Natural killer cell (primary cell): ENCODE measurements around the gene SEPTIN12. TPM values are rescaled to one million over a fixed set of nuclear protein-coding genes. Genes with fewer than 3 reads are reported as not detected.

Experiments used
- ATAC-seq, 3 donors: fragments of 150-1000 bp in 2 of 3; fragments of 200-7000 bp in 1 of 3; cut with Tn5 transposase; 1 replicate in 1 of 3; 2 replicates in 2 of 3; pipeline ENCODE4 v1.10.0; 2021; ENCODE audit warnings: mild to moderate bottlenecking in 2 of 3, moderate library complexity in 2 of 3
- DNase-seq, 2 donors: peaks; one replicate each; pipeline versions ENCODE4 v3.0.0 to v3.0.0-alpha.2; 2013 to 2021; ENCODE audit warnings: mixed read lengths in 1 of 2
- H3K27ac ChIP-seq: one replicate; pipeline ENCODE4 v1.5.1; 2013; ENCODE audit warnings: mild to moderate bottlenecking, low read length
- H3K27me3 ChIP-seq: one replicate; pipeline ENCODE4 v1.6.1; 2013; ENCODE audit warnings: low read length; ENCODE audit not compliant: control insufficient read depth, insufficient read depth
- H3K36me3 ChIP-seq: one replicate; pipeline ENCODE4 v1.6.1; 2013; ENCODE audit warnings: low read length; ENCODE audit not compliant: control insufficient read depth, insufficient read depth
- H3K4me1 ChIP-seq: one replicate; pipeline ENCODE4 v1.6.1; 2013; ENCODE audit warnings: low read length; ENCODE audit not compliant: control insufficient read depth, insufficient read depth
- H3K4me3 ChIP-seq: one replicate; pipeline ENCODE4 v1.5.1; 2013; ENCODE audit warnings: low read length
- H3K9me3 ChIP-seq: one replicate; pipeline ENCODE4 v1.6.1; 2013; ENCODE audit warnings: low read length; ENCODE audit not compliant: control insufficient read depth, insufficient read depth
- H3K27ac Mint-ChIP-seq, 2 donors: one replicate each; pipeline ENCODE4 v1.8.0; 2022; ENCODE audit warnings: mild to moderate bottlenecking in 2 of 2, mixed read lengths in 2 of 2, moderate library complexity in 1 of 2
- H3K27me3 Mint-ChIP-seq, 2 donors: one replicate each; pipeline ENCODE4 v1.8.0; 2022; ENCODE audit warnings: low read depth in 2 of 2, mixed read lengths in 2 of 2
- H3K36me3 Mint-ChIP-seq: one replicate; pipeline ENCODE4 v1.8.0; 2022; ENCODE audit warnings: mixed read lengths
- H3K4me1 Mint-ChIP-seq, 2 donors: one replicate each; pipeline ENCODE4 v1.8.0; 2022; ENCODE audit warnings: mixed read lengths in 2 of 2
- H3K4me3 Mint-ChIP-seq: one replicate; pipeline ENCODE4 v1.8.0; 2022; ENCODE audit warnings: mild to moderate bottlenecking, moderate library complexity, mixed read lengths
- H3K9me3 Mint-ChIP-seq, 2 donors: one replicate each; pipeline ENCODE4 v1.8.0; 2022; ENCODE audit warnings: mixed read lengths in 2 of 2
- WGBS: methylation state at CpG from one replicate; pipeline ENCODE4 v1.1.7; 2013; ENCODE audit warnings: missing lambda C conversion rate; ENCODE audit not compliant: insufficient coverage; 5-methylcytosine and 5-hydroxymethylcytosine counted together
- intact Hi-C: fragments of 100-400 bp; cut with micrococcal nuclease; formaldehyde crosslinking; loops from one replicate; pipeline ENCODE4 v1.14.2; 2022
- total RNA-seq, 4 donors: library from RNA; stranded (reverse); fragments of 120-200 nt in 1 of 4; gene quantifications; one replicate each; pipeline versions ENCODE4 v1.2.3 to v1.2.4, GENCODE V29; 2013 to 2022
- TF ChIP-seq, protein P1 (sequence below): fragments of 200-600 bp; IDR thresholded peaks from one replicate; pipeline ENCODE4 v1.8.0; 2022; ENCODE audit warnings: antibody characterized with exemption

The SEPTIN12 gene
- total RNA-seq, 3 donors from 2014 or later (not counting 1 experiment from before 2014, with no cell fraction given): 0.59 TPM; not detected in 2

DNA sequence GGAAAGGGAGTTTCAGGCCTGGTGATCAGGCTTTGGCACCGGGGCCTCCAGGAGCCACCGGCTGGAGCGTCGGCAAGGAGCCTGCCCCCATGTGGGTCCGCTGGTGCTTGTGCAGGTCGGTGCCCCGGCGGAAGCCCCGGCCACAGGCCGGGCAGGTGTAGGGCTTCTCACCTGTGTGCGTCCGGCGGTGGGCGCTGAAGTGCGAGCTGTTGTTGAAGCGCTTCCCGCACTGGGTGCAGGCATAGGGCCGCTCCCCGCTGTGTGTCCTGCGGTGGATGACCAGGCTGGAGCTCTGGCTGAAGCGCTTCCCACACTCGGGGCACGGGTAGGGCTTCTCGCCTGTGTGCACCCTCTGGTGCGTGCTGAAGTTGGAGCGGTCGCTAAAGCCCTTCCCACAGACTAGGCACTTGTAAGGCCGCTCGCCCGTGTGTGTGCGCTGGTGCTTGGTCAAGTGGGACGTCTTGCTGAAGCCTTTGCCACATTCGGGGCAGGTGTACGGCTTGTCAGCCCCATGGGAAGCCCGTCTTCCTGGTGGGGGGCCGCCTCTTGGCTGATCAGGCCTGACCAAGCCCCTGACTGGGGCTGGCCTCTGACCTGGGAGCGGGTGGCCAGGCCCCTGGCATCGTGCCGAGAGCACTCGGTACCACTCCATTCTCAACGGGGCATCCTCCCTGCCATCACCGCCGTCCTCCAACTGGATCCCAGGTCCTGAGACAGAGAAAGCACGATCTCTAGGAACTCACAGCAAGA is 35.6 kb downstream of the SEPTIN12 start:
- Mint-ChIP-seq H3K27ac (no peak overlapping the region), H3K27me3 (no peaks in the 10 kb centered on the region), H3K4me1 (peaks cover 7 to 8% of the 10 kb centered on the region in 2 donors), H3K4me3 (no peak overlapping the region), H3K9me3 (no peaks in the 10 kb centered on the region), H3K36me3 (no peaks in the 10 kb centered on the region)
- Histone ChIP-seq H3K27ac (no peak overlapping the region), H3K27me3 (no peaks in the 10 kb centered on the region), H3K9me3 (no peaks in the 10 kb centered on the region), H3K4me1 (no peaks in the 10 kb centered on the region), H3K4me3 (no peak overlapping the region), H3K36me3 (peaks cover 36% of the 10 kb centered on the region)
- DNase-seq (no peak), ATAC-seq (no peak)
- intact Hi-C loops: no loop called here
- TF ChIP-seq, protein P1, sequence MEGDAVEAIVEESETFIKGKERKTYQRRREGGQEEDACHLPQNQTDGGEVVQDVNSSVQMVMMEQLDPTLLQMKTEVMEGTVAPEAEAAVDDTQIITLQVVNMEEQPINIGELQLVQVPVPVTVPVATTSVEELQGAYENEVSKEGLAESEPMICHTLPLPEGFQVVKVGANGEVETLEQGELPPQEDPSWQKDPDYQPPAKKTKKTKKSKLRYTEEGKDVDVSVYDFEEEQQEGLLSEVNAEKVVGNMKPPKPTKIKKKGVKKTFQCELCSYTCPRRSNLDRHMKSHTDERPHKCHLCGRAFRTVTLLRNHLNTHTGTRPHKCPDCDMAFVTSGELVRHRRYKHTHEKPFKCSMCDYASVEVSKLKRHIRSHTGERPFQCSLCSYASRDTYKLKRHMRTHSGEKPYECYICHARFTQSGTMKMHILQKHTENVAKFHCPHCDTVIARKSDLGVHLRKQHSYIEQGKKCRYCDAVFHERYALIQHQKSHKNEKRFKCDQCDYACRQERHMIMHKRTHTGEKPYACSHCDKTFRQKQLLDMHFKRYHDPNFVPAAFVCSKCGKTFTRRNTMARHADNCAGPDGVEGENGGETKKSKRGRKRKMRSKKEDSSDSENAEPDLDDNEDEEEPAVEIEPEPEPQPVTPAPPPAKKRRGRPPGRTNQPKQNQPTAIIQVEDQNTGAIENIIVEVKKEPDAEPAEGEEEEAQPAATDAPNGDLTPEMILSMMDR: no peak
- WGBS: 94% methylated on average over 44 of the region's 44 CpGs

DNA sequence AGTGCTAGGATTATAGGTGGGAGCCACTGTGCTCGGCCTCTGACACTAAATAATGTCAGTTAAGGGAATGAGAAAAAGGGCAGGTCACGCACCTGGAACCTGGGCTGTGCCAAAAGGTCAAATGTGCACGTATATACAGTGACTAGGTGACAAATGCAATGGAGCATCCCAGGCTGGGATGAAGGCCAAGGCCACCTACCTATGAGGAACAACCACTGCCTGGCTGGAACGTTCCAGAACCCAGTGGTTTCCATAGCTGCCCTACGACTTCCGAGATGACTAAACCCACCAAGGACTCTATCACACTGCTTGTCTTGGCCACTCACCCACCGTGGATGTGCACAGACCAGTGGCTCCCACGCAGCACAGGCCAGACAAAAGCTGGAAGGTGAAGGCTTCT is 37.2 kb downstream of the SEPTIN12 start:
- peaks cover 36% of the 10 kb centered on the region for H3K36me3 ChIP-seq
- no peaks in the 10 kb centered on the region for H3K9me3 Mint-ChIP-seq

DNA sequence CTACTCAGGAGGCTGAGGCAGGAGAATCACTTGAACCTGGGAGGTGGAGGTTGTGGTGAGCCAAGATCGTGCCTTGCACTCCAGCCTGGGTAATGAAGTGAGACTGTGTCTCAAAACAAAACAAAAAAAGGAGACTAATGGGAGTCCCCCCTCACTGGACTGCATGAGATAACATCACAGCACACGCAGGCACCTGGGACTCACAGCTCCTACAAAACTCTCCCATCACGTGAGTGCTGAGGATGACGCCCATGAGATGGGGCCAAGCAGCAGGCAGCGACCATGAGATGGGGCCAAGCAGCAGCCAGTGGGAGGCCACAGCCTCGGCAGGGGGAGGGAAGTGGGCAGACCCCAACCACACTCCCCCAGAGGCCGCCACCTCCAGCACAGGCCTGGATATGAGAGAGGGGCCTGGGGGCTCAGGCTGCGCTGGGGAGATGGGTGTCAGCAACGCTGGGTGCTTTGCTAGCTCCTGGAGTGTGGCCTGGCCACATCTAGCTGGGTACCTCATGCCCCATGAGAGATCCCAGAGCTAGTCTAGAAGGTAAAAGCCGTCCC is 38.4 kb downstream of the SEPTIN12 start:
- H3K27ac Mint-ChIP-seq: no peak overlapping the region
- intact Hi-C loops: no loop called here

More for the DNA sequence above, 37.2 kb downstream of the SEPTIN12 start:
- no peak for ATAC-seq
- Histone ChIP-seq H3K27me3 (no peaks in the 10 kb centered on the region), H3K9me3 (no peaks in the 10 kb centered on the region), H3K4me3 (no peak overlapping the region), H3K27ac (no peak overlapping the region), H3K4me1 (no peaks in the 10 kb centered on the region)
- Mint-ChIP-seq H3K36me3 (no peaks in the 10 kb centered on the region), H3K4me1 (peaks cover 10% of the 10 kb centered on the region in 2 donors), H3K4me3 (no peak overlapping the region), H3K27me3 (no peaks in the 10 kb centered on the region), H3K27ac (no peak overlapping the region)
- no peak for DNase-seq
- intact Hi-C loops: no loop called here
- 97% methylated on average over 8 of the region's 8 CpGs for WGBS
- TF ChIP-seq, protein P1: no peak

More for the DNA sequence above, 38.4 kb downstream of the SEPTIN12 start:
- DNase-seq (no peak), ATAC-seq (no peak)
- Mint-ChIP-seq H3K27me3 (no peaks in the 10 kb centered on the region), H3K36me3 (no peaks in the 10 kb centered on the region), H3K9me3 (no peaks in the 10 kb centered on the region), H3K4me1 (peaks cover 10% of the 10 kb centered on the region in 2 donors), H3K4me3 (no peak overlapping the region)
- Histone ChIP-seq H3K9me3 (no peaks in the 10 kb centered on the region), H3K36me3 (peaks cover 30% of the 10 kb centered on the region), H3K4me3 (no peak overlapping the region), H3K27ac (no peak overlapping the region), H3K27me3 (no peaks in the 10 kb centered on the region), H3K4me1 (no peaks in the 10 kb centered on the region)
- 90% methylated on average over 9 of the region's 10 CpGs for WGBS
- TF ChIP-seq, protein P1: no peak
